ENCODE measurements around the gene REEP3.

DNA sequence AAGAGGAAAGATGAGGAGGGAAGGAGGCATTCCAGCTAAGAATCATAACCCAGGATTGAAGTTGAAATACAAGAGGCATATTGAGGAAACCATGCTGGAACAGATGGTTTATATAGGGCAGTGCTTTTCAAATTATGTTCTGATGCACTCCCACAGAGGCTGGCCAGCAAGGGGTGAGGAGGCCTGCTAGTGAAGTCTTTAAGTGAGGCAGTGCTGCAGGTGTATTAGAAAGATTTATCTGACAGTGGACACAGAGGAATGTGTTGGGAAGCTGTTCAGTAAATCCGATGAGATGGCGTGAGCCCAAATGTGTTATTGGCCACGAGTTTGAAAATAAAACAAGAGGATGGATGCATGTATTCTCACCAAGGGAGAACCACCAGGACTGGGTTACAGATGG lies 28.6 kb downstream of the REEP3 start:
- TF ChIP-seq, protein P1, sequence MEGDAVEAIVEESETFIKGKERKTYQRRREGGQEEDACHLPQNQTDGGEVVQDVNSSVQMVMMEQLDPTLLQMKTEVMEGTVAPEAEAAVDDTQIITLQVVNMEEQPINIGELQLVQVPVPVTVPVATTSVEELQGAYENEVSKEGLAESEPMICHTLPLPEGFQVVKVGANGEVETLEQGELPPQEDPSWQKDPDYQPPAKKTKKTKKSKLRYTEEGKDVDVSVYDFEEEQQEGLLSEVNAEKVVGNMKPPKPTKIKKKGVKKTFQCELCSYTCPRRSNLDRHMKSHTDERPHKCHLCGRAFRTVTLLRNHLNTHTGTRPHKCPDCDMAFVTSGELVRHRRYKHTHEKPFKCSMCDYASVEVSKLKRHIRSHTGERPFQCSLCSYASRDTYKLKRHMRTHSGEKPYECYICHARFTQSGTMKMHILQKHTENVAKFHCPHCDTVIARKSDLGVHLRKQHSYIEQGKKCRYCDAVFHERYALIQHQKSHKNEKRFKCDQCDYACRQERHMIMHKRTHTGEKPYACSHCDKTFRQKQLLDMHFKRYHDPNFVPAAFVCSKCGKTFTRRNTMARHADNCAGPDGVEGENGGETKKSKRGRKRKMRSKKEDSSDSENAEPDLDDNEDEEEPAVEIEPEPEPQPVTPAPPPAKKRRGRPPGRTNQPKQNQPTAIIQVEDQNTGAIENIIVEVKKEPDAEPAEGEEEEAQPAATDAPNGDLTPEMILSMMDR (IDR thresholded peaks at IDR 0.05): no peak
- TF ChIP-seq TCF7L2 (IDR thresholded peaks at IDR 0.05; ENCODE audit: low read depth, low read length): no peak
